Islet precursor cell (in vitro differentiated cells): ENCODE results near the gene WFDC12.
A peak's percentile ranks its signal among the peaks of the same experiment; 100 is the strongest.

Experiments used
- DNase-seq: peaks from one replicate; pipeline ENCODE4 v3.0.0-alpha.2; 2018

The WFDC12 gene

GRCh38 chr20:45088247-45088646 is 36.0 kb downstream of the WFDC12 start:
- DNase-seq, result no peak

- DNase-seq, result no peak
Observed at GRCh38 chr20:45087814-45088213, 36.5 kb downstream of the WFDC12 start.

GRCh38 chr20:45087097-45087790 is 37.0 kb downstream of the WFDC12 start:
- no peak for DNase-seq

GRCh38 chr20:45085867-45086266 is 38.4 kb downstream of the WFDC12 start:
- DNase-seq, result no peak

GRCh38 chr20:45085289-45085688 is 39.0 kb downstream of the WFDC12 start:
- peak; percentile 88 for DNase-seq

GRCh38 chr20:45083127-45083526 is 41.1 kb downstream of the WFDC12 start:
- DNase-seq, result no peak

DNA sequence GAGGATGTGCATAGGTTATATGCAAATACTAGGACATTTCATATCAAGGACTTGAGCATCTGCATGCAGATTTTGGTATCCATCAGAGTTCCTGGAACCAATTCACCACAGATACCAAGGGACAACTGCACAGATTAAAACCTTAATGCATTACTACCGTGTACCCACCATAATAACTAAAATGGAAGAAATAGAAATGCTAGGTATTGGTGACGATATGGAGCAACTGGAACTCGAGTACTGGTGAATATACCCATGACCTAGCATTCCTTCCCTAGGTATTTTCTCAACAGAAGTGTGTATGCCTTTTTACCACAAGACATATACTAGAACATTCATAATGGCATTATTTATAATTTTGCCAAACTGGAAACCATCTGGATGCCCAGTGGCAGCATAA is 41.8 kb downstream of the WFDC12 start:
- DNase-seq, result no peak

GRCh38 chr20:45080867-45081624 is 43.2 kb downstream of the WFDC12 start:
- DNase-seq, result no peak

GRCh38 chr20:45077559-45077958 is 46.7 kb downstream of the WFDC12 start:
- no peak for DNase-seq
